GM11168 (cell line): ENCODE measurements around the gene BACH2.

Experiments used
- in situ Hi-C: fragments of 300-500 bp; cut with MboI; formaldehyde crosslinking; loops from one replicate; pipeline ENCODE4 v1.12.0; 2022; ENCODE audit warnings: low sequenced_read_pairs; ENCODE audit not compliant: unreplicated experiment

The BACH2 gene

DNA sequence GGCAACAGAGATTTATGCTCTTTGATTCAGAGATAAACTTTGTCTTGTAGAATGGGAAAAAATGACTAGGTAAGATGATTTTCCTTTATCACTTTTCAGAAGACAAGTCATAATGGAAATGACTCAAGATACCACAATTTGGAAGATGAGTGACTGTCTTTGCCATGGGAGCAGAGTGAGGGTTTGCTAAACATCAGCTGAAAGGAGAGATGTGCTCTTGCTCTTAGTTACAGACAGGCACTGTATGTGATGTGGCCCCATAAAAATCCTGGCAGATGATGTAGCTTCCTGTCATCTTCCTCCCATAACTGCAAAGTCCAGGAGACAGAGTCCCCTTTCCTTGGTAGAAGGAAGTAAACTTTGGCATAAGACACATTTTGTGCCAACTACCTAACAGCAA lies 47.6 kb downstream of the BACH2 start:
- in situ Hi-C loops = no loop called here

GRCh38 chr6:90247262-90247661 lies 49.4 kb downstream of the BACH2 start:
- in situ Hi-C loops = no loop called here

GRCh38 chr6:90241229-90241880 lies 55.3 kb downstream of the BACH2 start:
- in situ Hi-C loops = no loop called here

GRCh38 chr6:90238496-90239266 lies 58.0 kb downstream of the BACH2 start:
- in situ Hi-C loops = no loop called here

- in situ Hi-C loops = no loop called here
These were observed 59.2 kb downstream of the BACH2 start for GRCh38 chr6:90237350-90237990.

- in situ Hi-C loops = no loop called here
These were observed 62.6 kb downstream of the BACH2 start for GRCh38 chr6:90233994-90234393.

- in situ Hi-C loops = no loop called here
These were observed 63.4 kb downstream of the BACH2 start for GRCh38 chr6:90233213-90233612.

GRCh38 chr6:90231798-90232197 lies 64.8 kb downstream of the BACH2 start:
- in situ Hi-C loops = no loop called here

DNA sequence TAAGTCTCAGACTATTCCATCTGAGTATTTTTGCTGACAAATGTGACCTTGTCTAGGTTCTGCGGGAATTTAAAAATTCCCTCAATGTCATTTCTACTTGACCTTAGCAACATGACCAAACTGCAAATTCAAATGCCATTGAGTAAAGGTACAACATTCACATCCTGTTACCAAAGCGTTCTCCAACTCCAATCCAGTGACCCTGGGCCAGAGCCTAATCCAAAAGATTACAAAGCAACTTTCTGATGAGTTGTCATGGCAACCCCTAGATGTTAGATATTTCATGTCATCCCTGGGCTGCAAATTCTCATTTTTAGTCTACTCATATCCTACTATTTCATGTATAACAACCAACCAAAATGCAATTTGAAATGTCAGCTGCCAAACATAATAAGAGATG lies 65.3 kb downstream of the BACH2 start:
- in situ Hi-C loops = no loop called here

- in situ Hi-C loops = no loop called here
These were observed 66.0 kb downstream of the BACH2 start for GRCh38 chr6:90230548-90231215.

- in situ Hi-C loops = no loop called here
These were observed 67.2 kb downstream of the BACH2 start for GRCh38 chr6:90229331-90230010.

DNA sequence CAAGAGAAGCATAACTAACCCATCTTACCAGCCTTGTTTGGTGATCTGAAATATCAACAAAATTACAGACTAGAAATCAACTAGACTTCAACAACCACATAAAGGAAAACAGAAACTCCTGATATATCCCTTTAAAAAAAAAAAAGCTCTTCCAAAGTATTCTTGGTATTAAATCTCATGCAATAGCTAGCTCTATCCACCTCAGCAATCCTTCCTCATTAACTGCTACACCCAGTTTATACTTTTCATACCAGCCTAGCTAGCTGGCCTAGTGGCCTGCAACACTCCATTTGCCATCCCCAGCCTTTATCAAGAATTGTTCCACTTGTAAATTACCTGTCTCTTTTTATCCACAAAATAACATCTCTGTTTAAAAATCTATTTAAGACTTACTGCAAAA lies 69.0 kb downstream of the BACH2 start:
- in situ Hi-C loops = no loop called here

GRCh38 chr6:90227213-90227612 lies 69.4 kb downstream of the BACH2 start:
- in situ Hi-C loops = no loop called here

- in situ Hi-C loops = no loop called here
These were observed 70.4 kb downstream of the BACH2 start for GRCh38 chr6:90226257-90226656.

- in situ Hi-C loops = no loop called here
These were observed 72.4 kb downstream of the BACH2 start for GRCh38 chr6:90224196-90224595.

GRCh38 chr6:90222724-90223198 lies 73.9 kb downstream of the BACH2 start:
- in situ Hi-C loops = no loop called here

- in situ Hi-C loops = no loop called here
These were observed 74.6 kb downstream of the BACH2 start for GRCh38 chr6:90222008-90222407.

- in situ Hi-C loops = no loop called here
These were observed 75.2 kb downstream of the BACH2 start for GRCh38 chr6:90221403-90221802.

DNA sequence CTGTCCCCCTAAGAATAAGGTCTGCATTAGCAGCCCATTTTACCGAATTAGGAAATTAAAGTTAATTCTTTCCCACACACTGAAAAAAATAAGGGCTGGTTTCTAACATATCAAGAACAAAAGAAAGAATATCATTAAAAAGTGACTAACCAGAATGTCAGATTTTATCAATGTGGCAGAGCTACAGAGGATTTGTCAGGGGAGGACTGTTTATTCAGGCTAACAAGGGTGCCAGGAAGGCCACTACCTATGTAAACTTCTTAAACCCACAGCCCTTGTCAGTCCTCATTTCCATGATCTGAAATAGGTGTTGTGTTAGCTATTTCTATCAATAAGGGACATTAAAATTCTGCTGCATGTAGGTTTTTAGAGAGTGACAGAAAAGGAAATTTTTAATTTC lies 76.4 kb downstream of the BACH2 start:
- in situ Hi-C loops = no loop called here
